NCI-H524 (cell line): Measurements from ENCODE around the gene PPIL6.

Source experiments
- DNase-seq, 2 experiments: peaks; one replicate each; lab custom pipeline; 2025; lab: John Stamatoyannopoulos, UW

Gene PPIL6

GRCh38 chr6:109449064-109449794 lies 8.8 kb upstream of the PPIL6 start:
- DNase-seq = no peak

GRCh38 chr6:109448615-109449014 lies 8.2 kb upstream of the PPIL6 start:
- DNase-seq = no peak

GRCh38 chr6:109447878-109448555 lies 7.6 kb upstream of the PPIL6 start:
- no peak for DNase-seq

- DNase-seq = no peak
Measured at GRCh38 chr6:109447087-109447486, 6.7 kb upstream of the PPIL6 start.

- no peak for DNase-seq
Measured at GRCh38 chr6:109446541-109446940, 6.1 kb upstream of the PPIL6 start.

GRCh38 chr6:109446072-109446471 lies 5.6 kb upstream of the PPIL6 start:
- DNase-seq = no peak

- no peak for DNase-seq
Measured at GRCh38 chr6:109445382-109445781, 5.0 kb upstream of the PPIL6 start.

GRCh38 chr6:109443425-109443950 lies 3.1 kb upstream of the PPIL6 start:
- no peak for DNase-seq

GRCh38 chr6:109442393-109442924 lies 2.0 kb upstream of the PPIL6 start:
- DNase-seq = no peak

- peak in 1 of 2 experiments; percentile 59 for DNase-seq
Measured at GRCh38 chr6:109441069-109441816, 815 bp upstream of the PPIL6 start.

GRCh38 chr6:109436041-109436440 lies 4.4 kb downstream of the PPIL6 start:
- no peak for DNase-seq

GRCh38 chr6:109434456-109434855 lies 6.0 kb downstream of the PPIL6 start:
- no peak for DNase-seq

- DNase-seq = no peak
Measured at GRCh38 chr6:109429496-109429895, 10.9 kb downstream of the PPIL6 start.

GRCh38 chr6:109428889-109429477 lies 11.4 kb downstream of the PPIL6 start:
- no peak for DNase-seq

GRCh38 chr6:109424946-109425345 lies 15.5 kb downstream of the PPIL6 start:
- no peak for DNase-seq

- DNase-seq = no peak
Measured at GRCh38 chr6:109421184-109421583, 19.2 kb downstream of the PPIL6 start.

- DNase-seq = no peak
Measured at GRCh38 chr6:109420751-109421150, 19.7 kb downstream of the PPIL6 start.

GRCh38 chr6:109417646-109418045 lies 22.8 kb downstream of the PPIL6 start:
- no peak for DNase-seq

- DNase-seq = no peak
Measured at GRCh38 chr6:109411034-109411433, 29.4 kb downstream of the PPIL6 start.

GRCh38 chr6:109406196-109406595 lies 34.2 kb downstream of the PPIL6 start:
- DNase-seq = no peak

GRCh38 chr6:109397020-109397419 lies 43.4 kb downstream of the PPIL6 start:
- DNase-seq = no peak
